ENCODE results near the gene CCDC186. TPM values are rescaled to one million over a fixed set of nuclear protein-coding genes. Genes with fewer than 3 reads are reported as not detected.

Gene CCDC186
- total RNA-seq, 4 donors from 2014 or later: 43.3 to 49.7 (median 46.6) TPM

- DNase-seq: no peak
- Histone ChIP-seq H3K4me3 (replicated peaks in 1 of 3) (no peak overlapping the region), H3K27ac (no peak overlapping the region), H3K36me3 (no peaks in the 10 kb centered on the region), H3K9me3 (no peaks in the 10 kb centered on the region), H3K4me1 (no peaks in the 10 kb centered on the region), H3K27me3 (no peaks in the 10 kb centered on the region)
- intact Hi-C loops (cut with DNase I): no loop called here
- 94 to 95% methylated on average over 5 of the region's 5 CpGs for WGBS, 2 donors
- TF ChIP-seq POLR2A (IDR thresholded peaks at IDR 0.05): no peak
- TF ChIP-seq, protein P1, sequence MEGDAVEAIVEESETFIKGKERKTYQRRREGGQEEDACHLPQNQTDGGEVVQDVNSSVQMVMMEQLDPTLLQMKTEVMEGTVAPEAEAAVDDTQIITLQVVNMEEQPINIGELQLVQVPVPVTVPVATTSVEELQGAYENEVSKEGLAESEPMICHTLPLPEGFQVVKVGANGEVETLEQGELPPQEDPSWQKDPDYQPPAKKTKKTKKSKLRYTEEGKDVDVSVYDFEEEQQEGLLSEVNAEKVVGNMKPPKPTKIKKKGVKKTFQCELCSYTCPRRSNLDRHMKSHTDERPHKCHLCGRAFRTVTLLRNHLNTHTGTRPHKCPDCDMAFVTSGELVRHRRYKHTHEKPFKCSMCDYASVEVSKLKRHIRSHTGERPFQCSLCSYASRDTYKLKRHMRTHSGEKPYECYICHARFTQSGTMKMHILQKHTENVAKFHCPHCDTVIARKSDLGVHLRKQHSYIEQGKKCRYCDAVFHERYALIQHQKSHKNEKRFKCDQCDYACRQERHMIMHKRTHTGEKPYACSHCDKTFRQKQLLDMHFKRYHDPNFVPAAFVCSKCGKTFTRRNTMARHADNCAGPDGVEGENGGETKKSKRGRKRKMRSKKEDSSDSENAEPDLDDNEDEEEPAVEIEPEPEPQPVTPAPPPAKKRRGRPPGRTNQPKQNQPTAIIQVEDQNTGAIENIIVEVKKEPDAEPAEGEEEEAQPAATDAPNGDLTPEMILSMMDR (IDR thresholded peaks at IDR 0.05): no peak
Observed at GRCh38 chr10:114184276-114184675, 10.3 kb upstream of the CCDC186 start.

GRCh38 chr10:114183563-114183962, 9.6 kb upstream of the CCDC186 start:
- intact Hi-C loops (cut with DNase I): no loop called here

DNA sequence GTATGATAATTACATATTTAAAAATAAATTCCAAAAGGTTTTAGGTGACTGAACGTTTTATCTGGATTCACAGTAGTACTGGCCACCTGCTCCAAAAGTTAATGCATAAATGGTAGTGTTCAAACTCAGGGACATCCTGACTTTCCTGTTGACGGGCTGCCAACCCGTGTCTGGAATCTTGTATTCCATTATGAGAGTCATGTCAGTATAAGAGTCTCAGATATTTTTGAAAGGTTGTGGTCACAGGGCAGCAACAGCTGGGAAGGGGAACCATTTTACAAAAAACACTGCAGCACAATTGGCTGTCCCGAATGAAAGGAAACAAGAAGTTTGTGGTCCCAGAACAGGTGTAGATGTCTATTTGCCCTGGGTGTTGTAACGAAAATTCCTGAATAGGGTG, 8.0 kb upstream of the CCDC186 start:
- intact Hi-C loops (cut with DNase I): no loop called here
- no peaks in the 10 kb centered on the region for H3K36me3 ChIP-seq
- H3K27ac ChIP-seq: no peak overlapping the region
- no peaks in the 10 kb centered on the region for H3K9me3 ChIP-seq
- TF ChIP-seq, protein P1 (IDR thresholded peaks at IDR 0.05): no peak
- no peak for TF ChIP-seq POLR2A (IDR thresholded peaks at IDR 0.05)
- DNase-seq: peak; percentile 14 to 40
- no peaks in the 10 kb centered on the region for H3K4me1 ChIP-seq
- no peaks in the 10 kb centered on the region for H3K27me3 ChIP-seq
- WGBS, 2 donors: 36 to 55% methylated on average over 5 of the region's 5 CpGs
- no peak overlapping the region for H3K4me3 ChIP-seq (replicated peaks in 1 of 3)

More at GRCh38 chr10:114183563-114183962, 9.6 kb upstream of the CCDC186 start:
- Histone ChIP-seq H3K36me3 (no peaks in the 10 kb centered on the region), H3K9me3 (no peaks in the 10 kb centered on the region), H3K27me3 (no peaks in the 10 kb centered on the region), H3K4me3 (replicated peaks in 1 of 3) (no peak overlapping the region), H3K4me1 (no peaks in the 10 kb centered on the region), H3K27ac (no peak overlapping the region)
- 73 to 81% methylated on average over 9 of the region's 9 CpGs for WGBS, 2 donors
- TF ChIP-seq, protein P1 (IDR thresholded peaks at IDR 0.05): no peak
- no peak for TF ChIP-seq POLR2A (IDR thresholded peaks at IDR 0.05)
- DNase-seq: peak in 1 of 2 donors; percentile 15

DNA sequence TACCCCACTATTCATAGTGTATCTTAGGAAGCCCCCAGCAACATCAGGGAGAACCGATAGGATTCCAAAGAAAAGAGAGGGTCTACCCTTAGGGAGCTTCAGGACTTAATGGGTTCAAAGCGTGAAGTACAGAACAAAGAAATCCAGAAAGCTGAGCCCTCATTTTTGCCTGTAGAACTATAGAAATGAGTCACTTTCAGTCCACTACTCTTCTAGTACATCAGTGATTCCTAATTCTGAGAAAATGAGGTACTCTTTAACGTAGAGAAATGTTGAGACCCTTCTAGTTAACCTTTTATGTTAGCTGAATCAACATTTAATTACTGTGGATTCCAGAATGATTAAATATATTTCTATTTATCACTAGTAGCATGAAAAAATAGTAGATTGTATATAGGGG, 6.9 kb upstream of the CCDC186 start:
- no peak overlapping the region for H3K4me3 ChIP-seq (replicated peaks in 1 of 3)
- 86 to 93% methylated on average over 3 of the region's 3 CpGs for WGBS, 2 donors
- H3K4me1 ChIP-seq: no peaks in the 10 kb centered on the region
- H3K27me3 ChIP-seq: no peaks in the 10 kb centered on the region
- H3K36me3 ChIP-seq: no peaks in the 10 kb centered on the region
- DNase-seq: no peak
- no peaks in the 10 kb centered on the region for H3K9me3 ChIP-seq
- intact Hi-C loops (cut with DNase I): no loop called here
- TF ChIP-seq, protein P1 (IDR thresholded peaks at IDR 0.05): no peak
- TF ChIP-seq POLR2A (IDR thresholded peaks at IDR 0.05): no peak
- no peak overlapping the region for H3K27ac ChIP-seq

DNA sequence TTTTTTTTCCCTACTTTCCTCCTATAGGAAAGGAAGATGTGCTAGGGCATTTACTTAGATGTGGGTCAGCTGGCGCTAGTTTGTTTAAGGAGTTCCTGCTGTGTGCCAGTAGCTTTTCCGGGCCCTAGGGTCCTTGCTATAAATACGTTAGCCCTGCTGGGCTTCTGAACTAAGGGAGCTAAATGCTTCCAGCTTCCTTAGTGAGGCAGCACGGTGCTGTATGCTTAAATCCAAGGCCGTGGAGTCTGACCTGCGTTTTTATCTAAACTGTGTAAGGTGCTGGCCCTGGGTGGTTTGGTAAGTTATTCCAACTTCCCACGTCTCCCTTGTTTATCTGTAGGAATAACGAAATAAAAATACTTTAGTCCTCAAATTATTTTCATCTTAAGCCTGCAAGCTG, 5.7 kb upstream of the CCDC186 start:
- intact Hi-C loops (cut with DNase I): no loop called here
- H3K4me3 ChIP-seq (replicated peaks in 1 of 3): no peak overlapping the region
- H3K27me3 ChIP-seq: no peaks in the 10 kb centered on the region
- H3K4me1 ChIP-seq: no peaks in the 10 kb centered on the region
- no peak overlapping the region for H3K27ac ChIP-seq
- TF ChIP-seq POLR2A (IDR thresholded peaks at IDR 0.05): no peak
- TF ChIP-seq, protein P1 (IDR thresholded peaks at IDR 0.05): no peak
- 77 to 82% methylated on average over 8 of the region's 8 CpGs for WGBS, 2 donors
- no peaks in the 10 kb centered on the region for H3K36me3 ChIP-seq
- H3K9me3 ChIP-seq: no peaks in the 10 kb centered on the region
- no peak for DNase-seq
